Kidney epithelial cell (primary cell): ENCODE results near the gene ARID3C. TPM values are rescaled to one million over a fixed set of nuclear protein-coding genes. Genes with fewer than 3 reads are reported as not detected.

Experiments
- DNase-seq: peaks from one replicate; pipeline ENCODE4 v3.0.0-alpha.2; 2010; ENCODE audit warnings: low read depth
- H3K27me3 ChIP-seq: 2 replicates; pipeline ENCODE4 v1.6.0; 2011; ENCODE audit warnings: low read length; ENCODE audit not compliant: control insufficient read depth, insufficient read depth
- H3K36me3 ChIP-seq: 2 replicates; pipeline ENCODE4 v1.5.1; 2011; ENCODE audit warnings: low read length; ENCODE audit not compliant: control insufficient read depth, insufficient read depth
- H3K4me3 ChIP-seq: 2 replicates; pipeline ENCODE4 v1.5.1; 2011; ENCODE audit warnings: low read depth, mild to moderate bottlenecking, control low read depth, low read length
- total RNA-seq: library from RNA; depleted of rRNA; stranded (reverse); fragments of >200 nt; gene quantifications from 2 replicates; pipeline ENCODE4 v1.2.3, GENCODE V29; 2015
- TF ChIP-seq, protein P1 (sequence below): IDR thresholded peaks from 2 replicates; pipeline ENCODE4 v1.5.1; 2011; ENCODE audit warnings: mild to moderate bottlenecking, moderate library complexity, low read length, control low read depth, inconsistent platforms; ENCODE audit not compliant: insufficient read depth, poor library complexity, severe bottlenecking

Gene ARID3C
- total RNA-seq, 1 donor from 2014 or later, result 1.0 TPM

DNA sequence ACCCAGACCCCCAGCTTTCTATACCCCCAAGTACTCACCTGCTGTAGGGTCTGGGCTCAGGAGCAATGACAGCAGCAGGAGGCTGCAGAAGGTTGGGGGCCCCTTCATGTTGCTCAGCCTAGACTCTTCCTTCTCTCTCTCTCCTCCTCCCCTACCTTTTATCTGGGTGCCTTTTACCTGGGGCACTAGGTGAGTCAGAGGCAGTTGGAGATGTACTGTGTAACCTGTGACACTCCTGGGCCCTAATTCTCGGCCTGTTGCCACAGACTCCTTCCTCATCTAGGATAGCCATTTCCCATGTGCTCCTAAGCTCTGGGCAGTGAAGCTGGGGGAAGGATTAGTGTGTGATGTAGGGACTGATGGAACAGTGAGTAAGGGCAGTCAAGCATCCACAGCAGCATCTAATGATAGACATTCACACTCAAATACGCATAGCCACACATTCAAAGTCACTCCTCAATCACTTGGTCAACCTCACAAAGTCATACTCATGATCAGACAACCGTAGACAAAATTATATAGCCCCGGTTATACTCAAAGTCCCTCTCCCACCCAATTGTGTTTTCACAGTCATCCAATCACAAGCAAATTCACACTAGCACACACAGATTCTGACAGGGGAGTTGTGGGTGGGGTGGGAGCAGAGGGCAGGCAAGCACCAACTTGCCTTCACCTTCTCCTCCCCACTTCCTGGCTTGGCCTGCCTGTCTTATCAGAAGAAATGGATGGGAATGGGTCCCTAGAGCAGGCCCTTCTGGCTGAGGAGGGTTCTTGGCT, 33.8 kb upstream of the ARID3C start, which contains the start of gene CCL27:
Gene CCL27, minus strand, starts transcription at position 132 of the 777 bp plus-strand sequence. Its CDS starts 24 bp downstream, at position 108.
- TF ChIP-seq, protein P1, sequence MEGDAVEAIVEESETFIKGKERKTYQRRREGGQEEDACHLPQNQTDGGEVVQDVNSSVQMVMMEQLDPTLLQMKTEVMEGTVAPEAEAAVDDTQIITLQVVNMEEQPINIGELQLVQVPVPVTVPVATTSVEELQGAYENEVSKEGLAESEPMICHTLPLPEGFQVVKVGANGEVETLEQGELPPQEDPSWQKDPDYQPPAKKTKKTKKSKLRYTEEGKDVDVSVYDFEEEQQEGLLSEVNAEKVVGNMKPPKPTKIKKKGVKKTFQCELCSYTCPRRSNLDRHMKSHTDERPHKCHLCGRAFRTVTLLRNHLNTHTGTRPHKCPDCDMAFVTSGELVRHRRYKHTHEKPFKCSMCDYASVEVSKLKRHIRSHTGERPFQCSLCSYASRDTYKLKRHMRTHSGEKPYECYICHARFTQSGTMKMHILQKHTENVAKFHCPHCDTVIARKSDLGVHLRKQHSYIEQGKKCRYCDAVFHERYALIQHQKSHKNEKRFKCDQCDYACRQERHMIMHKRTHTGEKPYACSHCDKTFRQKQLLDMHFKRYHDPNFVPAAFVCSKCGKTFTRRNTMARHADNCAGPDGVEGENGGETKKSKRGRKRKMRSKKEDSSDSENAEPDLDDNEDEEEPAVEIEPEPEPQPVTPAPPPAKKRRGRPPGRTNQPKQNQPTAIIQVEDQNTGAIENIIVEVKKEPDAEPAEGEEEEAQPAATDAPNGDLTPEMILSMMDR, result no peak
- no peak within 1 kb of the TSS for H3K4me3 ChIP-seq
- no peaks in the 10 kb centered on the region for H3K27me3 ChIP-seq
- DNase-seq, result no peak
- no peaks in the 10 kb centered on the region for H3K36me3 ChIP-seq

GRCh38 chr9:34659592-34660253, 30.9 kb upstream of the ARID3C start:
- DNase-seq, result peak; percentile 45
- TF ChIP-seq, protein P1, result no peak
- Histone ChIP-seq H3K4me3 (no peak overlapping the region), H3K27me3 (no peaks in the 10 kb centered on the region), H3K36me3 (no peaks in the 10 kb centered on the region)

DNA sequence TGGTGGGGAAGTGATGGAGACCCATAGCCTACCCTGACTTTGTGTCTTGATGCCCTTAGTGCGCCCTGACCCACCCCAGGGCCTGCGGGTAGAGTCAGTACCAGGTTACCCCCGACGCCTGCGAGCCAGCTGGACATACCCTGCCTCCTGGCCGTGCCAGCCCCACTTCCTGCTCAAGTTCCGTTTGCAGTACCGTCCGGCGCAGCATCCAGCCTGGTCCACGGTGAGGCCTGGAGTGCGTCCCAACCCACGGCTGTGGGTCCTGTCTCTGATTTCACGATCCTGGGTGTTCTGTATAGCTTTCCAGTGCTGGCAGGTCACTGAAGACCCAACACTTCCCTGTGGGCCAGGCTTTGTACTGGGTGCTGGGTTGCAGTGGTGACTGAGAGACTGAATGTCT, 29.6 kb upstream of the ARID3C start:
- DNase-seq, result no peak
- no peaks in the 10 kb centered on the region for H3K27me3 ChIP-seq
- H3K36me3 ChIP-seq, result no peaks in the 10 kb centered on the region
- H3K4me3 ChIP-seq, result no peak overlapping the region
- TF ChIP-seq, protein P1, result no peak

GRCh38 chr9:34656992-34657391, 28.1 kb upstream of the ARID3C start:
- H3K36me3 ChIP-seq, result no peaks in the 10 kb centered on the region
- no peak for DNase-seq
- no peak overlapping the region for H3K4me3 ChIP-seq
- TF ChIP-seq, protein P1, result no peak
- no peaks in the 10 kb centered on the region for H3K27me3 ChIP-seq

DNA sequence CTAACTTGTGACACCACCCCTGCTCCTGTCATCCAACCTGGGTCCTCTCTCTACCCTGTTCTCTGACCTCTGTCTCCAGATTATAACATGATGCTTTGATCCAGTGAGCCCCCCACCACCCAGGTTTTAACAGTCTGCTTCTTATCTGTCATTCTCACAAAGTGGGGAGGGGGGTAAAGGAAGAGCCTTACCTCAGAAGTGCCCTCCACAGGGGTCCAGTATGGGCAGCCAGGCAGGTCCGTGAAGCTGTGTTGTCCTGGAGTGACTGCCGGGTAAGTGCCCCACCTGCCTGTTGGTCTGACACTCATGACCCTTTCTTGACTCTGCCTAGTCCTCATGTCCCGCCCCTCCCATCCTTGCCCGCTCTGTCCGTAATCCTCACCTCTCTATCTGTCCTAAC, 26.5 kb upstream of the ARID3C start:
- no peaks in the 10 kb centered on the region for H3K36me3 ChIP-seq
- DNase-seq, result no peak
- no peaks in the 10 kb centered on the region for H3K27me3 ChIP-seq
- TF ChIP-seq, protein P1, result no peak
- no peak overlapping the region for H3K4me3 ChIP-seq
